Left ventricle myocardium inferior (tissue), 1 donor: Measurements from ENCODE around the gene P2RY6. TPM values are rescaled to one million over a fixed set of nuclear protein-coding genes. Genes with fewer than 3 reads are reported as not detected.

Source experiments
- DNase-seq: peaks from one replicate; pipeline ENCODE4 v3.0.0-alpha.2; 2020
- H3K27ac ChIP-seq: fragments of 200-600 bp; replicated peaks from 2 replicates; pipeline ENCODE4 v1.8.0; 2021
- H3K27me3 ChIP-seq: fragments of 200-600 bp; 2 replicates; pipeline ENCODE4 v1.8.0; 2021; ENCODE audit warnings: low read depth
- H3K36me3 ChIP-seq: fragments of 200-600 bp; 2 replicates; pipeline ENCODE4 v1.8.0; 2021
- H3K4me1 ChIP-seq: fragments of 200-600 bp; 2 replicates; pipeline ENCODE4 v1.8.0; 2021
- H3K4me3 ChIP-seq: fragments of 200-600 bp; 2 replicates; pipeline ENCODE4 v1.8.0; 2021; ENCODE audit warnings: mild to moderate bottlenecking, moderate library complexity
- H3K9me3 ChIP-seq: fragments of 200-600 bp; replicated peaks from 2 replicates; pipeline ENCODE4 v1.8.0; 2021
- CTCF ChIP-seq: fragments of 200-600 bp; IDR thresholded peaks from 2 replicates; pipeline ENCODE4 v1.8.0; 2021; ENCODE audit warnings: antibody characterized with exemption, mild to moderate bottlenecking, borderline replicate concordance
- intact Hi-C: fragments of 100-400 bp; cut with micrococcal nuclease; formaldehyde crosslinking; loops from one replicate; pipeline ENCODE4 v1.11.0; 2022
- total RNA-seq: library from RNA; stranded (reverse); fragmentation: NEBNext Ultra II Directional; extraction: Animal tissue kit (Norgen Biotek cat#: 25700); gene quantifications from one replicate; pipeline ENCODE4 v1.2.1, GENCODE V29; 2021
- donor health status: DM: no; HTN: yes; CAD: no; lungs with severe emphysema.

Gene P2RY6
- total RNA-seq, 1 donor from 2014 or later: 2.2 TPM

GRCh38 chr11:73312036-73312435 lies 39.9 kb downstream of the P2RY6 start:
- Histone ChIP-seq H3K27ac (peak overlapping the region; percentile 99), H3K27me3 (no peaks in the 10 kb centered on the region), H3K36me3 (peaks cover 12% of the 10 kb centered on the region), H3K9me3 (no peaks in the 10 kb centered on the region), H3K4me3 (peak overlapping the region; percentile 88), H3K4me1 (peaks cover 96% of the 10 kb centered on the region)
- no peak for DNase-seq
- intact Hi-C loops: no loop called here
- TF ChIP-seq CTCF: no peak

- DNase-seq: no peak
- intact Hi-C loops: no loop called here
- no peaks in the 10 kb centered on the region for H3K27me3 ChIP-seq
- peaks cover 12% of the 10 kb centered on the region for H3K36me3 ChIP-seq
- H3K4me3 ChIP-seq: peak overlapping the region; percentile 88
- TF ChIP-seq CTCF: no peak
- H3K9me3 ChIP-seq: no peaks in the 10 kb centered on the region
- H3K27ac ChIP-seq: peak overlapping the region; percentile 99
- H3K4me1 ChIP-seq: peaks cover 98% of the 10 kb centered on the region
These were observed 40.8 kb downstream of the P2RY6 start for GRCh38 chr11:73312851-73313327.

GRCh38 chr11:73313652-73314051 lies 41.5 kb downstream of the P2RY6 start:
- peaks cover 16% of the 10 kb centered on the region for H3K36me3 ChIP-seq
- H3K27me3 ChIP-seq: no peaks in the 10 kb centered on the region
- intact Hi-C loops: no loop called here
- peak overlapping the region; percentile 88 for H3K4me3 ChIP-seq
- no peak for TF ChIP-seq CTCF
- H3K9me3 ChIP-seq: no peaks in the 10 kb centered on the region
- peaks cover 98% of the 10 kb centered on the region for H3K4me1 ChIP-seq
- DNase-seq: no peak
- peak overlapping the region; percentile 99 for H3K27ac ChIP-seq

- Histone ChIP-seq H3K4me1 (peaks cover 100% of the 10 kb centered on the region), H3K27me3 (no peaks in the 10 kb centered on the region), H3K27ac (peak overlapping the region; percentile 99), H3K4me3 (peak overlapping the region; percentile 88), H3K36me3 (peaks cover 17% of the 10 kb centered on the region), H3K9me3 (no peaks in the 10 kb centered on the region)
- no peak for TF ChIP-seq CTCF
- peak; percentile 49 for DNase-seq
- intact Hi-C loops: no loop called here
These were observed 42.2 kb downstream of the P2RY6 start for GRCh38 chr11:73314117-73314961.

GRCh38 chr11:73315293-73316020 lies 43.3 kb downstream of the P2RY6 start:
- intact Hi-C loops: no loop called here
- peak overlapping the region; percentile 88 for H3K4me3 ChIP-seq
- H3K4me1 ChIP-seq: peaks cover 100% of the 10 kb centered on the region
- H3K36me3 ChIP-seq: peaks cover 17% of the 10 kb centered on the region
- no peaks in the 10 kb centered on the region for H3K27me3 ChIP-seq
- no peak for DNase-seq
- H3K27ac ChIP-seq: peak overlapping the region; percentile 99
- no peaks in the 10 kb centered on the region for H3K9me3 ChIP-seq
- TF ChIP-seq CTCF: no peak
